HCT116 (cell line): ENCODE results near the gene TIMM44. TPM values are rescaled to one million over a fixed set of nuclear protein-coding genes. Genes with fewer than 3 reads are reported as not detected.

Source experiments
- ATAC-seq: fragments of 200-7000 bp; cut with Tn5 transposase; 2 replicates; pipeline ENCODE4 v1.9.1; 2020; ENCODE audit warnings: mild to moderate bottlenecking, moderate library complexity
- BruUV-seq: library from RNA; stranded (reverse); fragments of 400-500 nt; replicated peaks from 2 replicates; lab custom pipeline; 2021; lab: Mats Ljungman, UMichigan
- CTCF ChIA-PET: fragments of 300-600 bp; sonication (Branson Sonifier 250); formaldehyde crosslinking; loops from one replicate; lab custom pipeline; 2021; ENCODE audit warnings: antibody characterized with exemption; lab: Charles Lee
- POLR2A ChIA-PET: fragments of 300-600, 350-600 bp; sonication (Branson Sonifier 250); formaldehyde crosslinking; loops from one replicate; lab custom pipeline; 2021; ENCODE audit warnings: antibody characterized with exemption; lab: Charles Lee
- RAD21 ChIA-PET, 2 experiments: fragments of 300-600 bp; sonication (Branson Sonifier 250); formaldehyde crosslinking; loops; one replicate each; lab custom pipeline; 2023; ENCODE audit warnings: low total read pairs in 2 of 2; ENCODE audit not compliant: uncharacterized antibody in 2 of 2, unreplicated experiment in 2 of 2, low non-redundant PET in 1 of 2; lab: Charles Lee
- DNase-seq: peaks from one replicate; pipeline ENCODE4 v3.0.0-alpha.2; 2010; ENCODE audit warnings: low read depth, low spot score
- H2AFZ ChIP-seq: fragments of 200-600 bp; shearing (Covaris generic), sonication (generic); 2 replicates; pipeline ENCODE4 v1.6.1; 2017; ENCODE audit warnings: low read depth, mixed run types, mixed read lengths, antibody characterized with exemption, low read length; ENCODE audit not compliant: poor library complexity, severe bottlenecking
- H3K27ac ChIP-seq: 2 replicates; pipeline ENCODE4 v1.5.1; 2012; ENCODE audit warnings: low read depth, low read length
- H3K27me3 ChIP-seq: fragments of 200-600 bp; sonication (generic); 2 replicates; pipeline ENCODE4 v1.6.1; 2016; ENCODE audit warnings: mixed run types, low read length, mixed read lengths; ENCODE audit not compliant: insufficient read depth
- H3K36me3 ChIP-seq, 2 experiments: fragments of 200-500 bp in 1 of 2; fragments of 200-600 bp in 1 of 2; sonication (Bioruptor generic) in 1 of 2; sonication (generic) in 1 of 2; 2 replicates each; pipeline versions ENCODE4 v1.5.1 to v1.6.1; 2014 to 2016; ENCODE audit warnings: low read length in 2 of 2, inconsistent platforms in 1 of 2, mixed read lengths in 1 of 2, mixed run types in 1 of 2; ENCODE audit not compliant: insufficient read depth in 2 of 2, control insufficient read depth in 1 of 2
- H3K4me1 ChIP-seq, 2 experiments: fragments of 200-600 bp in 1 of 2; sonication (generic) in 1 of 2; 2 replicates each; pipeline versions ENCODE4 v1.5.1 to v1.6.1; 2012 to 2017; ENCODE audit warnings: low read length in 2 of 2, inconsistent platforms in 1 of 2, mild to moderate bottlenecking in 1 of 2, mixed read lengths in 1 of 2, mixed run types in 1 of 2, moderate library complexity in 1 of 2; ENCODE audit not compliant: insufficient read depth in 2 of 2, control insufficient read depth in 1 of 2
- H3K4me2 ChIP-seq: fragments of 200-600 bp; sonication (generic); 2 replicates; pipeline ENCODE4 v1.6.1; 2017; ENCODE audit warnings: mixed run types, low read length, mixed read lengths
- H3K4me3 ChIP-seq, 2 experiments: fragments of 200-600 bp in 1 of 2; sonication (generic) in 1 of 2; replicated peaks in 1 of 2; 2 replicates each; pipeline ENCODE4 v1.5.1; 2011 to 2016; ENCODE audit warnings: low read length in 2 of 2, control low read depth in 1 of 2, low read depth in 1 of 2, mild to moderate bottlenecking in 1 of 2, mixed read lengths in 1 of 2, mixed run types in 1 of 2
- H3K79me2 ChIP-seq: fragments of 200-600 bp; sonication (generic); 2 replicates; pipeline ENCODE4 v1.6.1; 2017; ENCODE audit warnings: mild to moderate bottlenecking, mixed run types, low read length, moderate library complexity, mixed read lengths; ENCODE audit not compliant: insufficient read depth
- H3K9ac ChIP-seq: fragments of 200-600 bp; sonication (generic); 2 replicates; pipeline ENCODE4 v1.6.1; 2016; ENCODE audit warnings: low read length, mixed read lengths
- H3K9me2 ChIP-seq: fragments of 200-600 bp; sonication (generic), shearing (Covaris generic); 2 replicates; pipeline ENCODE4 v1.6.1; 2017; ENCODE audit warnings: mixed run types, mild to moderate bottlenecking, moderate library complexity; ENCODE audit not compliant: insufficient read depth
- H3K9me3 ChIP-seq, 2 experiments: fragments of 200-500 bp in 1 of 2; fragments of 200-600 bp in 1 of 2; sonication (Bioruptor generic) in 1 of 2; sonication (generic) in 1 of 2; 2 replicates each; pipeline ENCODE4 v1.6.1; 2014 to 2017; ENCODE audit warnings: low read length in 2 of 2, mixed read lengths in 2 of 2, inconsistent platforms in 1 of 2, low read depth in 1 of 2, mild to moderate bottlenecking in 1 of 2, mixed run types in 1 of 2, moderate library complexity in 1 of 2; ENCODE audit not compliant: control insufficient read depth in 1 of 2, insufficient read depth in 1 of 2
- H4K20me1 ChIP-seq: fragments of 200-600 bp; sonication (generic), shearing (Covaris generic); 2 replicates; pipeline ENCODE4 v1.6.1; 2017; ENCODE audit warnings: mixed run types, mild to moderate bottlenecking, moderate library complexity; ENCODE audit not compliant: insufficient read depth
- CEBPB ChIP-seq: IDR thresholded peaks from 2 replicates; pipeline ENCODE4 v1.6.1; 2012; ENCODE audit warnings: low read depth
- CTCF ChIP-seq, 3 experiments: fragments of 200-600 bp in 1 of 3; sonication (generic) in 1 of 3; IDR thresholded peaks in 2 of 3; conservative IDR thresholded peaks in 1 of 3; 2 replicates each; pipeline ENCODE4 v1.5.1; 2012 to 2017; ENCODE audit warnings: low read depth in 2 of 3, low read length in 2 of 3, antibody characterized with exemption in 1 of 3, borderline replicate concordance in 1 of 3, control low read depth in 1 of 3, mild to moderate bottlenecking in 1 of 3, mixed read lengths in 1 of 3, mixed run types in 1 of 3, moderate library complexity in 1 of 3; ENCODE audit not compliant: insufficient read depth in 1 of 3
- EGR1 ChIP-seq: IDR thresholded peaks from 2 replicates; pipeline ENCODE4 v1.6.1; 2012; ENCODE audit warnings: low read depth
- EZH2 ChIP-seq: fragments of 200-600 bp; sonication (generic); IDR thresholded peaks from 2 replicates; pipeline ENCODE4 v1.6.1; 2017; ENCODE audit warnings: antibody characterized with exemption, mixed run types
- EZH2phosphoT487 ChIP-seq: fragments of 200-600 bp; IDR thresholded peaks from 2 replicates; pipeline ENCODE4 v1.6.1; 2018; ENCODE audit warnings: antibody characterized with exemption, borderline replicate concordance
- FOSL1 ChIP-seq: IDR thresholded peaks from 2 replicates; pipeline ENCODE4 v1.6.1; 2012; ENCODE audit warnings: low read depth
- MAX ChIP-seq: IDR thresholded peaks from 2 replicates; pipeline ENCODE4 v1.6.1; 2012
- POLR2A ChIP-seq: IDR thresholded peaks from 2 replicates; pipeline ENCODE4 v1.7.0; 2011; ENCODE audit warnings: borderline replicate concordance; ENCODE audit not compliant: insufficient read depth, insufficient read length; ENCODE audit errors: extremely low read depth
- RAD21 ChIP-seq: IDR thresholded peaks from 2 replicates; pipeline ENCODE4 v1.6.1; 2012; ENCODE audit warnings: low read depth, mild to moderate bottlenecking
- REST ChIP-seq: IDR thresholded peaks from 2 replicates; pipeline ENCODE4 v1.6.1; 2012; ENCODE audit warnings: low read depth
- SIN3A ChIP-seq: IDR thresholded peaks from 2 replicates; pipeline ENCODE4 v1.6.1; 2012; ENCODE audit warnings: low read depth
- ZBTB33 ChIP-seq: IDR thresholded peaks from 2 replicates; pipeline ENCODE4 v1.6.1; 2011; ENCODE audit warnings: mild to moderate bottlenecking, low read length, moderate library complexity; ENCODE audit not compliant: insufficient replicate concordance; ENCODE audit errors: extremely low read depth
- intact Hi-C: fragments of 100-400 bp; cut with micrococcal nuclease; formaldehyde crosslinking; loops from 2 replicates; pipeline ENCODE4 v1.10.0; 2022
- total RNA-seq: library from RNA; stranded (reverse); gene quantifications from one replicate; pipeline ENCODE4 v1.2.1, GENCODE V29; 2021; ENCODE audit not compliant: unreplicated experiment

The TIMM44 gene
- total RNA-seq, 1 experiment from 2014 or later, result 136 TPM

GRCh38 chr19:7908078-7908699, 35.3 kb downstream of the TIMM44 start:
- no peak overlapping the region for H3K4me2 ChIP-seq
- H3K4me3 ChIP-seq, result no peak overlapping the region
- no peaks in the 10 kb centered on the region for H3K9me3 ChIP-seq
- no peak overlapping the region; the same call in 1 of the 2 replicates for H3K27ac ChIP-seq
- TF ChIP-seq CEBPB (no peak), EZH2phosphoT487 (no peak), FOSL1 (no peak), SIN3A (no peak), ZBTB33 (no peak), REST (no peak), MAX (no peak), EZH2 (no peak), CTCF (IDR thresholded peaks at IDR 0.05 in 2 of 3, conservative IDR thresholded peaks at IDR 0.05 in 1 of 3; ENCODE audit: borderline replicate concordance in 1 of 3, insufficient read depth in 1 of 3, low read depth in 2 of 3, low read length in 2 of 3) (no peak), POLR2A (no peak), RAD21 (no peak), EGR1 (no peak)
- DNase-seq (no peak), ATAC-seq (no peak)
- no peaks in the 10 kb centered on the region for H3K9me2 ChIP-seq
- H4K20me1 ChIP-seq, result no peaks in the 10 kb centered on the region
- BruUV-seq, result no TSS peak
- peaks cover 55% of the 10 kb centered on the region for H3K79me2 ChIP-seq
- no peaks in the 10 kb centered on the region for H3K27me3 ChIP-seq
- ChIA-PET CTCF (no interaction called here), RAD21 (no interaction called here), POLR2A (no interaction called here)
- no peak overlapping the region for H2AFZ ChIP-seq
- intact Hi-C loops, result no loop called here
- no peak overlapping the region for H3K9ac ChIP-seq
- H3K4me1 ChIP-seq, result peaks cover 3 to 15% of the 10 kb centered on the region in 2 experiments; a peak in 2 of 4 replicates
- peaks cover 5 to 6% of the 10 kb centered on the region in 2 experiments; a peak in 3 of 4 replicates for H3K36me3 ChIP-seq
